Mucosa of rectum (tissue), 2 donors: ENCODE measurements around the gene TUBGCP2.

Experiments used
- H3K27ac ChIP-seq, 2 donors: one replicate each; pipeline ENCODE4 v1.7.0; 2013; ENCODE audit warnings: inconsistent platforms in 2 of 2, low read depth in 2 of 2, low read length in 2 of 2
- H3K27me3 ChIP-seq, 2 donors: one replicate each; pipeline ENCODE4 v1.7.0; 2013; ENCODE audit warnings: low read length in 2 of 2; ENCODE audit not compliant: control insufficient read depth in 2 of 2, insufficient read depth in 2 of 2
- H3K36me3 ChIP-seq, 2 donors: one replicate each; pipeline ENCODE4 v1.7.0; 2013; ENCODE audit warnings: low read length in 2 of 2; ENCODE audit not compliant: control insufficient read depth in 2 of 2, insufficient read depth in 2 of 2
- H3K4me1 ChIP-seq, 2 donors: one replicate each; pipeline ENCODE4 v1.7.0; 2013; ENCODE audit warnings: low read length in 2 of 2, mild to moderate bottlenecking in 1 of 2; ENCODE audit not compliant: control insufficient read depth in 2 of 2, insufficient read depth in 2 of 2
- H3K4me3 ChIP-seq, 2 donors: one replicate each; pipeline ENCODE4 v1.7.0; 2013; ENCODE audit warnings: low read length in 2 of 2
- H3K9ac ChIP-seq, 2 donors: one replicate each; pipeline ENCODE4 v1.7.0; 2013; ENCODE audit warnings: low read length in 2 of 2, low read depth in 1 of 2, mild to moderate bottlenecking in 1 of 2
- H3K9me3 ChIP-seq, 2 donors: one replicate each; pipeline ENCODE4 v1.7.0; 2013; ENCODE audit warnings: low read length in 2 of 2; ENCODE audit not compliant: control insufficient read depth in 2 of 2
- donor health status: healthy.
- donor health status: Normal muscosa, but diverticular disease.

Gene TUBGCP2

GRCh38 chr10:133334503-133335245 lies 26.0 kb upstream of the TUBGCP2 start:
- no peaks in the 10 kb centered on the region for H3K36me3 ChIP-seq
- H3K27ac ChIP-seq, result no peak overlapping the region
- H3K4me3 ChIP-seq, result peak overlapping the region in 1 of 2 donors; percentile 41
- H3K9me3 ChIP-seq, result no peaks in the 10 kb centered on the region
- no peak overlapping the region for H3K9ac ChIP-seq
- peaks cover 0 to 10% of the 10 kb centered on the region in 2 donors for H3K4me1 ChIP-seq
- H3K27me3 ChIP-seq, result peaks cover 32 to 56% of the 10 kb centered on the region in 2 donors

GRCh38 chr10:133332936-133333699 lies 24.4 kb upstream of the TUBGCP2 start:
- Histone ChIP-seq H3K27me3 (peaks cover 36 to 65% of the 10 kb centered on the region in 2 donors), H3K4me1 (peaks cover 0 to 10% of the 10 kb centered on the region in 2 donors), H3K27ac (no peak overlapping the region), H3K36me3 (no peaks in the 10 kb centered on the region), H3K9me3 (no peaks in the 10 kb centered on the region), H3K9ac (no peak overlapping the region), H3K4me3 (no peak overlapping the region)

- Histone ChIP-seq H3K9me3 (no peaks in the 10 kb centered on the region), H3K36me3 (no peaks in the 10 kb centered on the region), H3K4me3 (peak overlapping the region; percentile 27 to 37), H3K9ac (no peak overlapping the region), H3K27ac (no peak overlapping the region), H3K4me1 (peaks cover 2 to 11% of the 10 kb centered on the region in 2 donors), H3K27me3 (peaks cover 47 to 69% of the 10 kb centered on the region in 2 donors)
These were observed 21.0 kb upstream of the TUBGCP2 start for GRCh38 chr10:133329491-133330202.

GRCh38 chr10:133328358-133329343 lies 20.0 kb upstream of the TUBGCP2 start:
- Histone ChIP-seq H3K27me3 (peaks cover 44 to 65% of the 10 kb centered on the region in 2 donors), H3K9ac (peak overlapping the region in 1 of 2 donors; percentile 14), H3K36me3 (no peaks in the 10 kb centered on the region), H3K4me1 (peaks cover 4 to 11% of the 10 kb centered on the region in 2 donors), H3K27ac (no peak overlapping the region), H3K9me3 (no peaks in the 10 kb centered on the region), H3K4me3 (no peak overlapping the region)

- peaks cover 44 to 63% of the 10 kb centered on the region in 2 donors for H3K27me3 ChIP-seq
- peaks cover 4 to 11% of the 10 kb centered on the region in 2 donors for H3K4me1 ChIP-seq
- H3K9me3 ChIP-seq, result no peaks in the 10 kb centered on the region
- H3K27ac ChIP-seq, result no peak overlapping the region
- no peak overlapping the region for H3K4me3 ChIP-seq
- no peak overlapping the region for H3K9ac ChIP-seq
- H3K36me3 ChIP-seq, result no peaks in the 10 kb centered on the region
These were observed 19.1 kb upstream of the TUBGCP2 start for GRCh38 chr10:133327651-133328357.

GRCh38 chr10:133326745-133327650 lies 18.3 kb upstream of the TUBGCP2 start:
- Histone ChIP-seq H3K27me3 (peaks cover 38 to 56% of the 10 kb centered on the region in 2 donors), H3K27ac (no peak overlapping the region), H3K9me3 (no peaks in the 10 kb centered on the region), H3K4me3 (no peak overlapping the region), H3K9ac (no peak overlapping the region), H3K4me1 (peaks cover 4 to 11% of the 10 kb centered on the region in 2 donors), H3K36me3 (no peaks in the 10 kb centered on the region)

GRCh38 chr10:133326223-133326551 lies 17.5 kb upstream of the TUBGCP2 start:
- no peak overlapping the region for H3K27ac ChIP-seq
- peaks cover 4 to 11% of the 10 kb centered on the region in 2 donors for H3K4me1 ChIP-seq
- H3K4me3 ChIP-seq, result peak overlapping the region in 1 of 2 donors; percentile 23
- peak overlapping the region in 1 of 2 donors; percentile 17 for H3K9ac ChIP-seq
- H3K36me3 ChIP-seq, result no peaks in the 10 kb centered on the region
- H3K9me3 ChIP-seq, result no peaks in the 10 kb centered on the region
- peaks cover 38 to 54% of the 10 kb centered on the region in 2 donors for H3K27me3 ChIP-seq

- peaks cover 4 to 11% of the 10 kb centered on the region in 2 donors for H3K4me1 ChIP-seq
- peak overlapping the region in 1 of 2 donors; percentile 17 for H3K9ac ChIP-seq
- no peaks in the 10 kb centered on the region for H3K9me3 ChIP-seq
- no peaks in the 10 kb centered on the region for H3K36me3 ChIP-seq
- H3K27me3 ChIP-seq, result peaks cover 33 to 50% of the 10 kb centered on the region in 2 donors
- peak overlapping the region in 1 of 2 donors; percentile 23 for H3K4me3 ChIP-seq
- H3K27ac ChIP-seq, result no peak overlapping the region
These were observed 17.0 kb upstream of the TUBGCP2 start for GRCh38 chr10:133325440-133326222.
